HG02973 (cell line): Measurements from ENCODE around the gene LRRC3.

ENCODE experiments used
- ATAC-seq: cut with Tn5 transposase; IDR thresholded peaks from one replicate; pipeline ENCODE4 v1.9.1; 2021; ENCODE audit warnings: moderate library complexity; ENCODE audit not compliant: unreplicated experiment

LRRC3 gene

GRCh38 chr21:44438531-44439210, 16.6 kb upstream of the LRRC3 start:
- no peak for ATAC-seq

- no peak for ATAC-seq
These were observed 16.1 kb upstream of the LRRC3 start for GRCh38 chr21:44439211-44439600.

GRCh38 chr21:44440241-44441040, 14.9 kb upstream of the LRRC3 start:
- no peak for ATAC-seq

- no peak for ATAC-seq
These were observed 14.3 kb upstream of the LRRC3 start for GRCh38 chr21:44441041-44441400.

GRCh38 chr21:44441581-44442265, 13.6 kb upstream of the LRRC3 start:
- ATAC-seq = no peak

- no peak for ATAC-seq
These were observed 12.8 kb upstream of the LRRC3 start for GRCh38 chr21:44442266-44443125.

- no peak for ATAC-seq
These were observed 11.9 kb upstream of the LRRC3 start for GRCh38 chr21:44443291-44443890.

GRCh38 chr21:44443891-44444285, 11.4 kb upstream of the LRRC3 start:
- ATAC-seq = no peak

GRCh38 chr21:44444286-44444931, 10.9 kb upstream of the LRRC3 start:
- ATAC-seq = no peak

- ATAC-seq = no peak
These were observed 10.0 kb upstream of the LRRC3 start for GRCh38 chr21:44445145-44445812.

- no peak for ATAC-seq
These were observed 6.6 kb upstream of the LRRC3 start for GRCh38 chr21:44448651-44449131.

GRCh38 chr21:44449473-44450363, 5.6 kb upstream of the LRRC3 start:
- ATAC-seq = no peak

GRCh38 chr21:44450402-44450801, 4.9 kb upstream of the LRRC3 start:
- ATAC-seq = no peak

- ATAC-seq = no peak
These were observed 4.3 kb upstream of the LRRC3 start for GRCh38 chr21:44450999-44451398.

- no peak for ATAC-seq
These were observed 2.2 kb upstream of the LRRC3 start for GRCh38 chr21:44453120-44453519.

- no peak for ATAC-seq
These were observed 1.3 kb upstream of the LRRC3 start for GRCh38 chr21:44454058-44454457.

GRCh38 chr21:44455524-44456213, 359 bp downstream of the LRRC3 start:
- no peak for ATAC-seq
